ENCODE results near the gene TCF7L2. TPM values are rescaled to one million over a fixed set of nuclear protein-coding genes. Genes with fewer than 3 reads are reported as not detected.

Gene TCF7L2
- total RNA-seq, 1 donor from 2014 or later: 76.4 TPM

DNA sequence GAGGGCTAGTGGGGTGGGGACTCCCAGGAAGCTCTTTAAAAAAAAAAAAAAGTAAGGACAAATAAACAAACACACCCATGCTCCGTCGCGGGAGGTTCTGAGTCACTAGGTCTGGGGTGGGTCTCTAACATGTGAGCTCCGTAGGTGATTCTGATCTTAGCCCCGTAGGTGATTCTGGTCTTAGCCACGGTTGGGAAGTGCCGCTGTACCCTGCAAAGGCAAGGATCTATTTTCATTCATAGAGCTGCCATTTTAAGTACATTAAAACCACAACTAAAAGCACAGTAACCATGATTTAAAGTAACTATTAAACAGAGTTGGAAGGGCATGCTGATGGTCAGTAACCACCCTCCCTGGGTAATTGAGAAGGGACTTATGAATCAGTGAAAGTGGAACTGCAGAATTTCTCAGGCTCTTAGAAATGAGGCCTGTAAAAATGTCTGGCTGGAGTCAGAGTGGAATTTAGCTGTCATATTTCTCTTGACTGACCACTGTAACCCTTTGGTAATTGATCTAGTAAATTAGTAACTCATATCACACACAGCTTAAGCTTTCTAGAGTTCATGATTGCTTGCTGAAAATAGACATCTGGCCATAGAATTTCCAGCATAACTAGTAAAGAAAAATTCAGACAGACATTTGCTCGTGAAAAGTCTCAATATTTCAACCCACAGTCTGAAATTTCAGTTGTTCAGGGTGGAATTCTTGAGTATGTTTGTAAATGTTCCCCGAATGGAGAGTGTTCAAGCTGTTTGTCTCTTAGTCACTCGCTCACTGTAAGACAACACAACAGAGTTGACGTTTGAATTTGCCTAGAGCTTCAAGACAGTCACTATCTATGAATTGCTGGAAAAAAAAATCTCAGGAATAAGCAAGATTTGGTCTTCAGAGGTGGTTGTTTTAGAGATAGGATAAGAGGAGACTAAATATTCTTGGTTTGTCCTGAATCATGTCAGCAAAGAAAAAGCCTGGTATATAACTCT lies 34.2 kb upstream of the TCF7L2 start:
- peaks cover 20% of the 10 kb centered on the region for H3K4me1 Mint-ChIP-seq
- TF ChIP-seq, protein P1, sequence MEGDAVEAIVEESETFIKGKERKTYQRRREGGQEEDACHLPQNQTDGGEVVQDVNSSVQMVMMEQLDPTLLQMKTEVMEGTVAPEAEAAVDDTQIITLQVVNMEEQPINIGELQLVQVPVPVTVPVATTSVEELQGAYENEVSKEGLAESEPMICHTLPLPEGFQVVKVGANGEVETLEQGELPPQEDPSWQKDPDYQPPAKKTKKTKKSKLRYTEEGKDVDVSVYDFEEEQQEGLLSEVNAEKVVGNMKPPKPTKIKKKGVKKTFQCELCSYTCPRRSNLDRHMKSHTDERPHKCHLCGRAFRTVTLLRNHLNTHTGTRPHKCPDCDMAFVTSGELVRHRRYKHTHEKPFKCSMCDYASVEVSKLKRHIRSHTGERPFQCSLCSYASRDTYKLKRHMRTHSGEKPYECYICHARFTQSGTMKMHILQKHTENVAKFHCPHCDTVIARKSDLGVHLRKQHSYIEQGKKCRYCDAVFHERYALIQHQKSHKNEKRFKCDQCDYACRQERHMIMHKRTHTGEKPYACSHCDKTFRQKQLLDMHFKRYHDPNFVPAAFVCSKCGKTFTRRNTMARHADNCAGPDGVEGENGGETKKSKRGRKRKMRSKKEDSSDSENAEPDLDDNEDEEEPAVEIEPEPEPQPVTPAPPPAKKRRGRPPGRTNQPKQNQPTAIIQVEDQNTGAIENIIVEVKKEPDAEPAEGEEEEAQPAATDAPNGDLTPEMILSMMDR (IDR thresholded peaks at IDR 0.05; ENCODE audit: unreplicated experiment): no peak
- DNase-seq (ENCODE audit: low spot score in 2 of 2, unreplicated experiment in 2 of 2): no peak
- H3K27me3 Mint-ChIP-seq (ENCODE audit: low read depth): peaks cover 2% of the 10 kb centered on the region
- peak overlapping the region; percentile 80 for H3K27ac Mint-ChIP-seq
- no peaks in the 10 kb centered on the region for H3K9me3 Mint-ChIP-seq
- H3K4me3 Mint-ChIP-seq: no peak overlapping the region
- no peaks in the 10 kb centered on the region for H3K36me3 Mint-ChIP-seq

DNA sequence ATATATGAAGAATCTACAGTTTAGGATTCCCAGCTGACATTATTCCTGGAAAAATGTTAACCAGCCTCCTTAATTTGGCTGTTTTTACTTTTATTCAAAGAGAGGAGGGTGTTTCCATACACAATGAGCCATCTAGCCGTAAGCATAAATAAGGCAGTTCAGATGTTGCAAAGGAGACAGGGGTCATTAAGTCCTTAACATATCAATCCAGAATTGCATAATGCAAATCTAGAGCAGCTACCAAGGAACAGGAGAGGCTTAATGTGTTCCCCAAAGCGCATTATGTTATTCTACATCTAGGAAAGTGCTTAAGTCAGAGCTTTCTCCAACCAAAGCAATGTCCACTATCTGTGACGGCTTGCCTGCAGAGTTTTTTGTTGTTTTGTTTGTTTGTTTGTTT lies 32.4 kb upstream of the TCF7L2 start:
- TF ChIP-seq, protein P1 (IDR thresholded peaks at IDR 0.05; ENCODE audit: unreplicated experiment): no peak
- Mint-ChIP-seq H3K36me3 (no peaks in the 10 kb centered on the region), H3K27me3 (ENCODE audit: low read depth) (peaks cover 2% of the 10 kb centered on the region), H3K9me3 (no peaks in the 10 kb centered on the region), H3K4me1 (peaks cover 20% of the 10 kb centered on the region), H3K4me3 (no peak overlapping the region), H3K27ac (no peak overlapping the region)
- DNase-seq (ENCODE audit: low spot score in 2 of 2, unreplicated experiment in 2 of 2): no peak

DNA sequence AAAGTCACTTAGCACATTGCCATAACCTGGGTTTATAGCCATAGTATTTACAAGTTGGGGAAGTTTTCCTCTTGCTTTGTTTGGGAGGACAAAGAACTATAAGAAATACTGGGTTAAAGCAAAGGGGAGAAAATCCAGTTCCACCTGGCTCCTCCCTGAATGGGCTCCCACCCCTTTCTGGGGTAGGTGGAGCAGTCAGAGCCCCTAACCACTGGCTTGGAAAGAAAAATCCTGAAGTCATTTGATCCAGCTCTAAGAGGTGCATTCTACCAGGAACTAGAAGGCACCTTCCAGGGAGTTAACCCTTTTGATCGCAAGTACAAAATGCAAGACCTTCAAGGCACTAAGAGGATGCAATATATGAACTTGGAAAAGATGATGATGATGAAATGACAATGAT lies 31.3 kb upstream of the TCF7L2 start:
- Mint-ChIP-seq H3K27me3 (ENCODE audit: low read depth) (no peaks in the 10 kb centered on the region), H3K4me3 (no peak overlapping the region), H3K4me1 (peaks cover 17% of the 10 kb centered on the region), H3K27ac (no peak overlapping the region), H3K36me3 (peaks cover 2% of the 10 kb centered on the region), H3K9me3 (peaks cover 2% of the 10 kb centered on the region)
- DNase-seq (ENCODE audit: low spot score in 2 of 2, unreplicated experiment in 2 of 2): no peak
- TF ChIP-seq, protein P1 (IDR thresholded peaks at IDR 0.05; ENCODE audit: unreplicated experiment): no peak

DNA sequence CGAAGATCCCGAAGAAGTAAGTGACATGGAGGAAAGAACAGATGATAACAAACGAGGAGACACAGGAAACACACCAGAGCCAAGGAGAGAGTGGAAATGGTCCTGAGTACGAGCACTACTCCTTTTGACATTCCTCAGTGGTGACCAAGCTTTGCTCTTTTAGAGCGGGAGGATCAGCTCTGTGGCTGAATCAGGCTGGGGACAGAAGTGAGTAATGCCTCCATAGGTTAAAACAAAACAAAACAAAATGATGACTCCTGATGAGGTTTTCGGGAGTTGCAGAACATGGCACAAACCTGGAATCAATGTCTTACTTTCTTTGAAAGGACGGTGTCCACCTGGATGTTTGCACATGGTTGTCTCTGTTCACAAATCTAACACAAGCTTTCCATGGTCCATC lies 30.3 kb upstream of the TCF7L2 start:
- no peaks in the 10 kb centered on the region for H3K27me3 Mint-ChIP-seq (ENCODE audit: low read depth)
- TF ChIP-seq, protein P1 (IDR thresholded peaks at IDR 0.05; ENCODE audit: unreplicated experiment): no peak
- H3K4me1 Mint-ChIP-seq: peaks cover 17% of the 10 kb centered on the region
- H3K27ac Mint-ChIP-seq: no peak overlapping the region
- peaks cover 2% of the 10 kb centered on the region for H3K36me3 Mint-ChIP-seq
- H3K9me3 Mint-ChIP-seq: peaks cover 4% of the 10 kb centered on the region
- no peak for DNase-seq (ENCODE audit: low spot score in 2 of 2, unreplicated experiment in 2 of 2)
- no peak overlapping the region for H3K4me3 Mint-ChIP-seq

DNA sequence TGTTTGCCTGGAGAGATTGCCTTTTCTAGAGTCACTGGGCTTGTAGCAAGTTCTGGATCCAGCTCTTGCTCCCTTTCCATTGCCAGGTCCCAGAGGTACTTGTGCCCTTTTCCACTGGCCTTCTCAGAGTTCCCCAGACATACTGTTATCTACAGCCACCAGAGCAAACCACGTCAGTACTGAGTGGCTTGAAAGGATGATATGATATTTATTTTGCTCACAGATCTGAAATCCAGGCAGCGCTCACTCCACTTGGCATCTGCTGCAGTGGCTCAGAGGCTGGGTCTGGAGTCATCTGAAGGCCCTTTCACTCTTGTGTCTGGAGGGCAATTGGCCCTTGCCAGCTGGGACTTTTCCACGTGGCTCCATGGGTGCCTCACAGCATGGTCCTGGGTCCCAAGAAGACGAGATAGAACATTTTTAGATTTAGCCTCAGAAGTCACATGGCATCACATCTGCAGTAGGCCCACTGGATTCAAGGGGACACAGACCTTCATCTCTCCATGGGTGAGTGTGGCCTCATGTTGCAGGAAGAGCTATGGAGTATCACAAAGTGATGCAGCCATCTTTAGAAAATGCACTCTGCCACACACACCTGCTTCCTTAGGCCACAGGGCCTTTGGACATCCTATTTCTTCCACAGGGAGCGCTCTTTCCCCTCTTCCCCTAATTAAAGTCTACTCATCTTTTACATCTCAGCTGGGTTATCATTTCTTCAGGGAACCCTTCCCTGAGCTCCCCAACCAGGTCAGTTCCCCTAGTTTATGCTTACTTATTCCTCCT lies 22.9 kb upstream of the TCF7L2 start:
- Mint-ChIP-seq H3K9me3 (peaks cover 23% of the 10 kb centered on the region), H3K4me3 (no peak overlapping the region), H3K27me3 (ENCODE audit: low read depth) (no peaks in the 10 kb centered on the region), H3K36me3 (peaks cover 5% of the 10 kb centered on the region), H3K27ac (no peak overlapping the region), H3K4me1 (no peaks in the 10 kb centered on the region)
- TF ChIP-seq, protein P1 (IDR thresholded peaks at IDR 0.05; ENCODE audit: unreplicated experiment): no peak
- no peak for DNase-seq (ENCODE audit: low spot score in 2 of 2, unreplicated experiment in 2 of 2)

Data from mesothelial cell of epicardium (in vitro differentiated cells).